SK-N-SH (cell line): ENCODE data around the gene PDLIM5. TPM values are rescaled to one million over a fixed set of nuclear protein-coding genes. Genes with fewer than 3 reads are reported as not detected.

ENCODE experiments used
- CTCF ChIA-PET: fragments of 300-600, 350-600 bp; formaldehyde crosslinking; extraction: SDS; loops from one replicate; lab custom pipeline; 2021; lab: Yijun Ruan, JAX
- POLR2A ChIA-PET: fragments of 350-600 bp; sonication (Branson Sonifier 250); formaldehyde crosslinking; extraction: SDS; loops from one replicate; lab custom pipeline; 2020; ENCODE audit warnings: antibody characterized with exemption, inconsistent platforms; lab: Yijun Ruan, JAX
- DNase-seq: peaks from one replicate; pipeline ENCODE4 v3.0.0; 2012
- H2AFZ ChIP-seq: fragments of 200-600 bp; sonication (generic); 2 replicates; pipeline ENCODE4 v1.8.1; 2016; ENCODE audit warnings: antibody characterized with exemption, mild to moderate bottlenecking, low read depth
- H3F3A ChIP-seq: fragments of 200-600 bp; sonication (generic); replicated peaks from 2 replicates; pipeline ENCODE3; 2016; ENCODE audit warnings: antibody characterized with exemption, mild to moderate bottlenecking; ENCODE audit not compliant: insufficient read depth
- H3K27ac ChIP-seq, 2 experiments: fragments of 200-500 bp in 1 of 2; fragments of 200-600 bp in 1 of 2; sonication (Bioruptor generic) in 1 of 2; sonication (generic), shearing (Covaris generic) in 1 of 2; 2 replicates each; pipeline versions ENCODE4 v1.5.1 to v1.6.1; 2014 to 2016; ENCODE audit warnings: low read depth in 2 of 2, inconsistent platforms in 1 of 2, low read length in 1 of 2, mild to moderate bottlenecking in 1 of 2, mixed read lengths in 1 of 2
- H3K27me3 ChIP-seq: fragments of 200-600 bp; sonication (generic), shearing (Covaris generic); 2 replicates; pipeline ENCODE4 v1.6.1; 2016; ENCODE audit warnings: mixed run types; ENCODE audit not compliant: insufficient read depth
- H3K36me3 ChIP-seq, 2 experiments: fragments of 200-500 bp in 1 of 2; fragments of 200-600 bp in 1 of 2; sonication (Bioruptor generic) in 1 of 2; sonication (generic) in 1 of 2; replicated peaks in 1 of 2; 2 replicates each; pipeline versions ENCODE3 to v1.5.1; 2014 to 2016; ENCODE audit warnings: low read length in 1 of 2, mild to moderate bottlenecking in 1 of 2; ENCODE audit not compliant: insufficient read depth in 2 of 2, control insufficient read depth in 1 of 2
- H3K4me1 ChIP-seq, 2 experiments: fragments of 200-500 bp in 1 of 2; fragments of 200-600 bp in 1 of 2; sonication (Bioruptor generic) in 1 of 2; sonication (generic), shearing (Covaris generic) in 1 of 2; 2 replicates each; pipeline versions ENCODE4 v1.5.1 to v1.6.1; 2014 to 2016; ENCODE audit warnings: low read depth in 1 of 2, low read length in 1 of 2, mixed run types in 1 of 2; ENCODE audit not compliant: insufficient read depth in 2 of 2, control insufficient read depth in 1 of 2
- H3K4me2 ChIP-seq: fragments of 200-600 bp; sonication (generic), shearing (Covaris generic); 2 replicates; pipeline ENCODE4 v1.6.1; 2017; ENCODE audit warnings: mixed run types
- H3K4me3 ChIP-seq, 2 experiments: fragments of 200-500 bp in 1 of 2; fragments of 200-600 bp in 1 of 2; sonication (Bioruptor generic) in 1 of 2; sonication (generic), shearing (Covaris generic) in 1 of 2; 2 replicates each; pipeline versions ENCODE4 v1.5.1 to v1.8.1; 2014 to 2016; ENCODE audit warnings: low read depth in 2 of 2, inconsistent platforms in 1 of 2, low read length in 1 of 2, mild to moderate bottlenecking in 1 of 2, mixed read lengths in 1 of 2, moderate library complexity in 1 of 2
- H3K79me2 ChIP-seq: fragments of 200-600 bp; sonication (generic); 2 replicates; pipeline ENCODE4 v1.8.1; 2017; ENCODE audit warnings: mild to moderate bottlenecking; ENCODE audit not compliant: insufficient read depth
- H3K9ac ChIP-seq: fragments of 200-600 bp; sonication (generic); 2 replicates; pipeline ENCODE4 v1.6.1; 2017; ENCODE audit warnings: mixed run types
- H3K9me2 ChIP-seq: fragments of 200-600 bp; sonication (generic); 2 replicates; pipeline ENCODE4 v1.6.1; 2017; ENCODE audit warnings: mixed run types
- H3K9me3 ChIP-seq: fragments of 200-600 bp; sonication (generic); 2 replicates; pipeline ENCODE4 v1.6.1; 2017; ENCODE audit warnings: mixed run types, mild to moderate bottlenecking, moderate library complexity
- H4K20me1 ChIP-seq: fragments of 200-600 bp; sonication (generic); 2 replicates; pipeline ENCODE4 v1.6.1; 2017; ENCODE audit warnings: mild to moderate bottlenecking, mixed run types; ENCODE audit not compliant: insufficient read depth
- ELF1 ChIP-seq: IDR thresholded peaks from 2 replicates; pipeline ENCODE4 v1.4.0; 2012
- EP300 ChIP-seq, 2 experiments: IDR thresholded peaks; 2 replicates each; pipeline versions ENCODE4 v1.4.0 to v1.6.1; 2012; ENCODE audit warnings: borderline replicate concordance in 1 of 2, low read depth in 1 of 2, low read length in 1 of 2
- FOXJ3 ChIP-seq: sonication (generic); formaldehyde crosslinking; IDR thresholded peaks from 2 replicates; pipeline ENCODE4 v1.5.1; 2020; ENCODE audit warnings: mild to moderate bottlenecking, missing genetic modification reagents
- MXI1 ChIP-seq: IDR thresholded peaks from 2 replicates; pipeline ENCODE4 v1.6.1; 2012; ENCODE audit warnings: mild to moderate bottlenecking, low read depth, low read length, improper control_type of control experiment
- NFIC ChIP-seq: IDR thresholded peaks from 2 replicates; pipeline ENCODE4 v1.4.0; 2012; ENCODE audit warnings: borderline replicate concordance
- NRF1 ChIP-seq: IDR thresholded peaks from 2 replicates; pipeline ENCODE4 v1.6.1; 2012; ENCODE audit warnings: low read depth, mild to moderate bottlenecking, low read length
- RAD21 ChIP-seq: IDR thresholded peaks from 2 replicates; pipeline ENCODE4 v1.6.1; 2012; ENCODE audit warnings: mild to moderate bottlenecking, low read length
- RFX5 ChIP-seq: IDR thresholded peaks from 2 replicates; pipeline ENCODE4 v1.6.1; 2012; ENCODE audit warnings: mild to moderate bottlenecking, improper control_type of control experiment, low read length
- RXRA ChIP-seq: IDR thresholded peaks from 2 replicates; pipeline ENCODE4 v1.4.0; 2012; ENCODE audit warnings: low read depth, mild to moderate bottlenecking, borderline replicate concordance
- WGBS: methylation state at CpG from one replicate; pipeline ENCODE4 v1.1.6; 2017; ENCODE audit warnings: low lambda C conversion rate; 5-methylcytosine and 5-hydroxymethylcytosine counted together
- polyA plus RNA-seq, 3 experiments: library from polyadenylated mRNA; depleted of rRNA; stranded (reverse); fragments of >200 nt; gene quantifications; 2 replicates each; pipeline ENCODE4 v1.2.3, GENCODE V29; 2012
- TF ChIP-seq, protein P1 (sequence below): fragments of 200-600 bp; sonication (generic); IDR thresholded peaks from 2 replicates; pipeline ENCODE4 v1.6.1; 2017; ENCODE audit warnings: antibody characterized with exemption, mild to moderate bottlenecking, moderate library complexity
- TF ChIP-seq, protein P2 (sequence below): fragments of 150-350 bp; IDR thresholded peaks from 2 replicates; pipeline ENCODE4 v1.6.1; 2016; ENCODE audit warnings: mild to moderate bottlenecking, low read depth, low read length

PDLIM5 gene
- polyA plus RNA-seq, 1 of the 3 experiments (the other 2 are of a cell fraction), result 36.7 TPM

DNA sequence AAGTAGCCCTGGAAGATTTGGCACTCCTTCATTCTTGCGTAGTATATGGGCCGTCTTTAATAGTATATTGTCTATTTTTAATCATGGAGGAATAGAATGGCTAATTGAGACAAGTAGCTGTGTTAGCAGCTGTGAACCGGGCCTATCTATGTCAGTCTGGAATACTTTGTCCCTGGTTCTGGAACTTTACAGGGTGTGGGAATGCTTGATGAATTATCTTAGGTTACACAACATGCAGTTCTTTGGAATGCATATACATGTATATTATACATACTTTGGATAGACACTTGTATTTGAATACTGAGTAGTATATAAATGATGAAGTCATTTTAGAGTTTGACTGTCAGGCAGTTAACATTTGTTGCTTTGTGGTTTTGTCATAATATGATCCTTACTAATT is 37.4 kb downstream of the PDLIM5 start:
- no peaks in the 10 kb centered on the region for H3K27me3 ChIP-seq
- H3K4me1 ChIP-seq, result peaks cover 0 to 8% of the 10 kb centered on the region in 2 experiments; a peak in 2 of 4 replicates
- H3K27ac ChIP-seq, result peak overlapping the region in 1 of 2 experiments; percentile 25; a peak in 1 of 4 replicates
- no peak overlapping the region for H3K4me3 ChIP-seq
- CTCF ChIA-PET, result no interaction called here
- TF ChIP-seq FOXJ3 (CRISPR knock-in tag) (no peak), RXRA (no peak), NFIC (no peak), EP300 (IDR thresholded peaks at IDR 0.05; ENCODE audit: borderline replicate concordance in 1 of 2, low read depth in 1 of 2, low read length in 1 of 2) (no peak), MXI1 (no peak), ELF1 (no peak), NRF1 (no peak), RAD21 (no peak)
- TF ChIP-seq, protein P1, sequence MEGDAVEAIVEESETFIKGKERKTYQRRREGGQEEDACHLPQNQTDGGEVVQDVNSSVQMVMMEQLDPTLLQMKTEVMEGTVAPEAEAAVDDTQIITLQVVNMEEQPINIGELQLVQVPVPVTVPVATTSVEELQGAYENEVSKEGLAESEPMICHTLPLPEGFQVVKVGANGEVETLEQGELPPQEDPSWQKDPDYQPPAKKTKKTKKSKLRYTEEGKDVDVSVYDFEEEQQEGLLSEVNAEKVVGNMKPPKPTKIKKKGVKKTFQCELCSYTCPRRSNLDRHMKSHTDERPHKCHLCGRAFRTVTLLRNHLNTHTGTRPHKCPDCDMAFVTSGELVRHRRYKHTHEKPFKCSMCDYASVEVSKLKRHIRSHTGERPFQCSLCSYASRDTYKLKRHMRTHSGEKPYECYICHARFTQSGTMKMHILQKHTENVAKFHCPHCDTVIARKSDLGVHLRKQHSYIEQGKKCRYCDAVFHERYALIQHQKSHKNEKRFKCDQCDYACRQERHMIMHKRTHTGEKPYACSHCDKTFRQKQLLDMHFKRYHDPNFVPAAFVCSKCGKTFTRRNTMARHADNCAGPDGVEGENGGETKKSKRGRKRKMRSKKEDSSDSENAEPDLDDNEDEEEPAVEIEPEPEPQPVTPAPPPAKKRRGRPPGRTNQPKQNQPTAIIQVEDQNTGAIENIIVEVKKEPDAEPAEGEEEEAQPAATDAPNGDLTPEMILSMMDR, result no peak
- TF ChIP-seq, protein P2, sequence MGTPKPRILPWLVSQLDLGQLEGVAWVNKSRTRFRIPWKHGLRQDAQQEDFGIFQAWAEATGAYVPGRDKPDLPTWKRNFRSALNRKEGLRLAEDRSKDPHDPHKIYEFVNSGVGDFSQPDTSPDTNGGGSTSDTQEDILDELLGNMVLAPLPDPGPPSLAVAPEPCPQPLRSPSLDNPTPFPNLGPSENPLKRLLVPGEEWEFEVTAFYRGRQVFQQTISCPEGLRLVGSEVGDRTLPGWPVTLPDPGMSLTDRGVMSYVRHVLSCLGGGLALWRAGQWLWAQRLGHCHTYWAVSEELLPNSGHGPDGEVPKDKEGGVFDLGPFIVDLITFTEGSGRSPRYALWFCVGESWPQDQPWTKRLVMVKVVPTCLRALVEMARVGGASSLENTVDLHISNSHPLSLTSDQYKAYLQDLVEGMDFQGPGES, result no peak
- POLR2A ChIA-PET, result no interaction called here
- H2AFZ ChIP-seq, result no peak overlapping the region
- H3K36me3 ChIP-seq, result peaks cover 0 to 8% of the 10 kb centered on the region in 2 experiments
- H3F3A ChIP-seq, result peaks cover 21% of the 10 kb centered on the region
- H3K4me2 ChIP-seq, result no peak overlapping the region
- no peaks in the 10 kb centered on the region for H3K9me2 ChIP-seq
- 78% methylated on average over 3 of the region's 3 CpGs for WGBS
- H3K9ac ChIP-seq, result no peak overlapping the region
- no peaks in the 10 kb centered on the region for H4K20me1 ChIP-seq
- no peak for DNase-seq
- peaks cover 93% of the 10 kb centered on the region for H3K79me2 ChIP-seq
- H3K9me3 ChIP-seq, result no peaks in the 10 kb centered on the region

DNA sequence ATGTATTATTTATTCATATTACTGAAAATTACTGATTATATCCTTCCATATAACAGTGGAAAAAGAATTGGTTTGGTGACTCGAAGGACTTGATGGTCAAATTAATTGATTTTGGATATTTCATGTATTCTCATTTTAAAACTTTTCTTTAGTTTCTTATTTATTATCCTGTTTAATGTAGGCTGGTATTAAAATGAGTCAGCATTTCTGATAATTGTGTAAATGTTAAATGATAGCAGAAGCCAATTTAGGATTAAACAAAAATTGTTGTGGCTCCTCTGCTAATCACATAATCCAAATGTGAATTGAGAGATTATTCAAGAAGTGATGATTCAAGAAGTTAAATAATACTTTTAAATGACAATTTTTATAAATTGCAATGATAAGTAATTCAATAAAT is 38.7 kb downstream of the PDLIM5 start:
- Histone ChIP-seq H3K4me1 (peaks cover 0 to 8% of the 10 kb centered on the region in 2 experiments; a peak in 2 of 4 replicates), H3K4me2 (no peak overlapping the region; the same call in 1 of the 2 replicates), H3K36me3 (peaks cover 0 to 3% of the 10 kb centered on the region in 2 experiments), H3K9me2 (no peaks in the 10 kb centered on the region), H3K27me3 (no peaks in the 10 kb centered on the region), H3K79me2 (peaks cover 93% of the 10 kb centered on the region), H3K27ac (peak overlapping the region in 1 of 2 experiments; percentile 75; a peak in 2 of 4 replicates), H3K9me3 (no peaks in the 10 kb centered on the region), H4K20me1 (no peaks in the 10 kb centered on the region; the same call in 1 of the 2 replicates), H3K9ac (no peak overlapping the region), H2AFZ (no peak overlapping the region), H3K4me3 (no peak overlapping the region), H3F3A (peaks cover 21% of the 10 kb centered on the region)
- ChIA-PET POLR2A (no interaction called here), CTCF (interaction anchor here (0.6 kb wide), 1 partner anchor 720 kb away, joined by 3 read pairs; no protein-coding TSS in a partner anchor)
- no peak for DNase-seq
- 92% methylated on average over 1 of the region's 1 CpG for WGBS
- no peak for TF ChIP-seq ELF1
- no peak for TF ChIP-seq RFX5
